ENCODE data around the gene DCUN1D2.
A peak's percentile ranks its signal among the peaks of the same experiment; 100 is the strongest.
"Not testable (repeated sequence)": the region's sequence is repeated elsewhere in the genome, so short reads cannot be mapped to it uniquely, and the experiment has no call there.

DCUN1D2 gene

DNA sequence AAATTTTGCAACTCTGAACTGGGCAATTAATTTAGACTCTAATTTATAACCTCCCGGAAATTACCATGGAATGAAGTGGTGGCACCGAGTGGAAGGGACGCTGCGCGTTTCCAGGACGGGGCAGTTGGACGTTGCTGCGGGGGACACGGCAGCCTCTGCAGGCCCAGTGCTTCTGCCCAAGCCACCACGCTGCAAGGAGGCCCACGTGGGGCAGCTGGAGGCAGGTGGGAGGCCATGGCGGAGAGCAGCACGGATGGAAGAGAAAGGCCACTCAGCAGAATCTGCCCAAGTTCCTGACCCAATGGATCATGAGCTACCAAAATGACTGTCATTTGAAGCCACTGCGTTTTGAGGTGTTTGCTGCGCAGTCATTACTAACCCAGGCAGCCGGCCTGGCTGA lies 26.0 kb downstream of the DCUN1D2 start:
- FAIRE-seq = no peak

DNA sequence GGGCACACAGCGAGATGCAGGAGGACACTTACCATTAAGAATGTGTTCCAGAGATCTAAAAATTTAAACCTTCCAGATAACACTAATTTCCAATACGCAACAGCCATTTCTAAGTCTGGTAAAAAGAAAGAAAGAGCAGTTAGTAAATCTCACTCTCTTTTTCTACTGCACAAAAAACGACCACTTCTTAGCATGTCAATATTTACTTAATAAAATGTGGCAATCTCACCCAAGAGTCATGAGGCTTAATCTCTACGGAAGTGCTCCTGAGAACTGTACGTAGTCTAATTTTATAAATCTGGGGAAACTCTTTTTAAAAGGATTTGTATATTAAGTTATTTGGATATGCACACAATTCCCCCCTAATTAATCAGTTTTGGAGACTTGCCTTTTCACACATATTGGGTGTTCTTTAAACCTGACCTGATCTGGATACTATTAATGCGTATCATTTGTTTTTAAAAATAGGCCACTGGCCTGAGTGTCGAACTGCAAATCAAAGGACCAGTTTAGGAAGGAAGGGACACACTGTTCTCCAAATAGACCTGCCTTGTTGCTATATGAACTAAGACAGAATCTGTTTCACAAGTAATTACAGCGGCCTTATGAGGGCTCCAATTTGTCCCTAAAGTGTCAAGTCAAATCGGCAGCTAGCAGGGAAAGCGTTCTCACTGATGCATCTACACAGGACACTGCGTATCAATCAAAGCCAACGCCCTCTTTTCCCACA lies 29.3 kb downstream of the DCUN1D2 start:
- peak; percentile 53 for FAIRE-seq

DNA sequence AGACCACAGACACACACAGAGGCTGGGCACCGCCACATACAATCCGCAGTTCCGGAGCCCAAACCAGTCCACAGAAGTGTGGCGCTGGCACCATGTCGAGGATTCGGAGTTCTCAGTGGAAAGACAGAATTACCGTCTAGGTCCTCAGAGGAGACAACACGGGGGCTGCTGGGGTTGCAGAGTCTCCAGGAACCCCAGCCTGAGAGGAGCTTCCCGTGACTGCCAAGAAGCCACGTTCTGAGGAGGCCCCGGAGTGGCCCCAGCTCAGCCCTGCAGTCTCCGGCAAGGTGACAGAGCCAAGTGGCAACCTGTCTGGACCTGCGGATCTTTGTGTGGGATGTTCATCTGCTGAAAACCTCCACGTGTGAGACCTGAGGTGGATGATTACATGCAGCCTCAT lies 29.9 kb downstream of the DCUN1D2 start:
- FAIRE-seq = no peak

DNA sequence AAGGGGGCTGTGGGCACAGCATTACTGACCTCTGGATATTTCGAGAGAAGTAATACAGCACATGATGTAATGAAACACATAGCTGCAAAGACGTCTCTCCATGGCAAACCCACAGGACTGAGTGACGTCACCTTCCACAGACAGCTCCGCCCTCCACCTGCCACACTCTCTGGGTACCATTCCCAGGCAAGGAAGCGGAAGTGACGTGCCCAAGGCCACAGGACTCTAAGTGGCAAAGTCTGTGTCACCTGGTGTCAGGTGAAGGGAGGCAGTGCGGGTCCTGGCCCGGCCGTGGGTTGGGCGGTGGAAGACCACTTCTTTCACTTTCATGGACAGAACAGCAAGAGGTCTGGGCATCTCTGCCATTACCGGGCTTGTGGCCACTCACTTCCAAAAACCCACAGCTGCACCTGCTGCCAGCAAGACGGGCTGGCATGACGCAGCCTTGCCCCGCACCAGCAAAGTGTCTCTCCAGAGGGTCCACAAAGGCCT lies 30.4 kb downstream of the DCUN1D2 start:
- no peak for FAIRE-seq

DNA sequence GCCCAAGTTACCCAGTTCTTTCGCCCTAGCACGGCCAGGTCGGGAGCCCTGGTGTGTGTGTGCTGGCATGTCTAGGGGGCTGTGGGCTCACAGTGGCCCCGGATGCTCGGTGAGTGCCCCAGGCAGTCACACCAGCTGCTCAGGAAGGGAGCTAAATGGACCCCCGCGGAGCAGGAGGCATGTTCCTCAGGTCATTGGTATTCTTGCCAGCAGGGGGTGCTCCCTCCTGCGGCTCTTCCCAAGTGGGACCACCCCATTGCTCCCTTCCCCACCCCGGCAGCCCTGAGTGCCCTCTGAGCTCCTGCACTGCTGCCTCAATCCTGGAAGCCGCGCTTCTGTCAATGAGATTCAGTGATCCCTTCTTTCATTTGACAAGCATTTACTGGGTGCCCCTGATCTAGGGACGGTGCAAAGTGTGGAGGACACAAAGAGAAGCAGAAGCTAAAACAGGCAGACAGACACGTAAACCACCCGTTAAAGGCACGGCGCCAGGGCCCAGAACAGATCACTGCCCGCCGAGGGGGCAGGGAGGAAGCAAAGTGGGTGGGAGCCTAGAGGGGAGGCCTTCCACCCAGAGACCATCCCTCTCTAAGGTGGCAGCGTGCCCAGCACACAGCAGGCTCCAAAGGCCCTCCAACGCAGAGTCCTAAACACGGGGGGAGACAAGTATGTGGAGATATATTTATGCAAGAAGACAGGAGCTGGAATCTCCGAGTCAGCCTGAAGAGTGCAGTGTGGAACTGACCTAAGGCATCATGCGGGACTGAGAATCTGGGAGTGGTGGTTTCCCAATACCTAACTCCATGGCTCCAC lies 32.1 kb downstream of the DCUN1D2 start:
- no peak for FAIRE-seq

DNA sequence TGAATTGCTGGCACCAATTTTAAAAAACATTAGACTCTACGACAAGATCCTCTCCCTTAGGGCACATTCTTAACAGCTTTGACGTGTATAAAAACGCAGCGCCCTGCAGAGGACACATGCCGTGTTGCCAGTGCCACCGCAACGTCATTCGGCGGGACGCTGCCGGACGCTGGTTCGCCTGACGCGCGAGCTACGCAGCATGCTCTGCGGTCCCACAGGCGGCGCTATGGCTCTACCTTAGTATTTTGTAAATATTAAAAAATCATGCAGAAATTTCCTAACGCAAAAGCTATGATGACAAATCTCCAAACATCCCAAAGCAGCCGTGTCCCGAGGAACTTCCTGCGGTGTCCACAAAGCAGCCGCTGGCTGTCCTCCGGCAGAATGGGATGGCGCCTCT lies 33.0 kb downstream of the DCUN1D2 start:
- no peak for FAIRE-seq

DNA sequence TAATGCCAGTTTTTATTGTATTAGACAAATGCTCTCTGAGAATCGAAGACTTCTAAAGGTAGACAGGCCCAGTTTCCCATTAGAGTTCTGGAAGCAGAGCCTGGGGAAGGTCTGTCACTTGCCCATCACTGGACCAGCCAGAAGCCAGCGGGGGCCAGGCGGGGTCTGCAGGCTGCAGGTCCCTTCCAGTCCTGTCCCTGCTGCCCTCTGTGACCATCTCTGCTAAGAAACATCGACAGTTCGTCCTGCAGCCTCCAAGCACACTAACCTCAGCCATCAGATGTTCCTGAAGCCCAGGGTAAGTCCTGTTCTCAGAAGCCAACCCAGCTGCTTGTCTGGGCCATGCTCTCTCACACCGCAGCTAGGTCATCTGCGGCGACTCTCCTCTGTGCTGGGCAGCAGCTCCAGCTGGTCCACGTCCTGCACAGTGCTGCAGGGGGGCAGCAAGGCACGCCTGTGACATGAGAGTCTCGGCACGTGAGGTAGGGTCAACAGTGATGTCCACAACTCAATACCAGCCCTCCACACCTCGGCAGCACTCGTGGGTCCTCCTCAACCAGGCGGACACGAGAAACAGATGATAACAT lies 34.3 kb downstream of the DCUN1D2 start:
- no peak for FAIRE-seq

DNA sequence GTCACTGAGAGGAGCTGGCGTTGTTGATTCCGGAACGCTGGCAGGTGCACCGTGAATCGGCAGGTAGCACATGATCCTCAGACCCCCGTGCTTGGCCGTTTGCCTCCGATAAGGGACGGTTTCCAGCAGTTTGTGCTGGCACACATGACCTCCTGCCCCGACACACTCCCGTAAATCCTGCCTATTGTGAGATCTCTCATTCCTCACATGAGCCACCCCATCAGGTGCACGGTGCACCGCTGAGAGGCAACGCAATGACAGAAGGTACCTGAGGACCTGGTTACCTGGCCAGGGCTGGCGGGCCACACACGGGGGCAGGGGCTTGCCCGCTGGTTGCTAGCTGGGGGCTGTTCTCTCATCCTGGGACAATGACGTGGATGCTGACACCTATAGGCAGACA lies 35.1 kb downstream of the DCUN1D2 start:
- no peak for FAIRE-seq

DNA sequence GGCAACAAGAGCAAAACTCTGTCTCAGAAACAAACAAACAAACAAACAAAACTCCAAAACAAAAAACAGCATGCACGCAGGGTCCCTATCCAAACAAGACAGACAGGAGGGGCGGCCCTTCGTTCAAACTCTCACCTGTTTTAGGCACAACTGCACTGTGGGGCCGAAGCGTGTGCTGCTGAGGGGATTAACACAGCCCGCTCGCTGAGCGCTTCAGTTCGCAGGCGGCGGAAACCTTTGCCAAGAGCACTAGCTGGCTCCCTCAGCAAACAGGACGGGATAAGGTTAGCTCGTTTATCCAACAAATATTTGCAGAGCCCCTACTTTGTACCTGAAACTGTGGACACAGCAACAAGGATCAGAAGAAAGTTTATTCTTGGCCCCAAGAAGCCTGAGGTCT lies 35.6 kb downstream of the DCUN1D2 start:
- no peak for FAIRE-seq

DNA sequence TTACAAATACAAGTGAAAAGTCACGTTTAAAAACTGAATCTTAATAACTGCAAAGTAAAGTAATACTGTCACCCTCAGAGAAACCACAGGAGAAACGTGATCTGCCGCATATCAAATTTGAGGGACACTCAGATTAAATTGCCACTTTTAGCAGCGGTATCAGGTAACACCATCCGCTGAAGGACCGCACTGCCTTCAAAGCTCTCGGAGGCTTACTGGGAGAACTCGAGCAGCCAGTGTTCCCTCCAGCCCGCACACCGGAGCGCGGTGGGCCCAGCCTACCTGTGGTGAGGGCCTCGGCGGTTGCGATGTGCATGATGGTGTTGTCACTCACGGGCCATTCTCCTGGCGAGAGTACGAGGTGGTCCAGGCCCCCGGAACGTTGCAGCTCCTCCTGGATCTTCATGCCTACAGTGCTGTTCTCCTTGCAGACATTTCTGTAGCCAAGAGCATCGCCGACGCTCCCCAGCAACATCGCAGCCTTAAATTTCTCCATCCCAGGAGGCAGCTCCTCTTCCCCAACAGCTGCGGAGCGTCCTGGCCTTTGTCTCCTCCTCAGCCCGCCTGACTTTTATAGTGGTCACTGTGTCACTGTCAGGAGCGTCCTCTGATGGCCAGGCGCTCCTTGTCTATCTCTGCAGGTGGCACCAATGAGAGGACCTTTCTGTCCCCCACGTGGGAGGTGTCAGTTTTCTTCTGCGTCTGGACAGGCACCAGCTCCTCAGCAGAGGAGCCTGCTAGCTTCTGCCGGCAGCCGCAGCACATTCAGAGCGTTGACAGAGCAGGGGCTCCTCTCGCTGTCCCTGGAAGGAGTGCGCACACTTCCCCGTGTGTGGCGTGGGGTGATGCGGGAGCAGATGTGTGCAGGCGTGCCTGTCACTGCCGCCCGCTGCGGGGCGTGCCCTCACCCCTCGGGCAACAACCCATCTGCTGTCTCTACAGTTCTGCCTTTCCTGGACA lies 37.3 kb downstream of the DCUN1D2 start, which contains the start of gene ADPRHL1:
ADPRHL1 (minus strand) TSS at position 547 of the 960 bp plus-strand sequence; CDS start at position 496, 51 bp downstream.
- FAIRE-seq = no peak

DNA sequence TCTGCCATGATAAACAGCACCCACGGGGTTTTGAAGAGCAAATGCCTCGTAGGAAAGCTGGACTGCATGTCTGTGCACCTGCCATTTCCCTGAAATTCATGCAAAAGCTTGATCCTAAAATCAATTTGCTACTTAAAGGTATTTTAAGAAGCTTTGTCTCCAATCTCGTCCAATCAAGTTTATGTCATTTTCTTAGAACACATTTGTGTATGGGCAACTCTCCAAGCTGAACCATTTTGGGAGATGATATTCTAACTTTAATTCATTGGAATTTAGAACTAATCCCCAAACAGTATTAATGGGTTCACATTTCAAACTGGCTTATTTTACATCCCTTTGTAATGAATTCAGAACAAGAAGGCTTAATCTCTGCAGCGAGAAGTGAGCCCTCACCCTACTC lies 38.0 kb downstream of the DCUN1D2 start:
- no peak for FAIRE-seq

DNA sequence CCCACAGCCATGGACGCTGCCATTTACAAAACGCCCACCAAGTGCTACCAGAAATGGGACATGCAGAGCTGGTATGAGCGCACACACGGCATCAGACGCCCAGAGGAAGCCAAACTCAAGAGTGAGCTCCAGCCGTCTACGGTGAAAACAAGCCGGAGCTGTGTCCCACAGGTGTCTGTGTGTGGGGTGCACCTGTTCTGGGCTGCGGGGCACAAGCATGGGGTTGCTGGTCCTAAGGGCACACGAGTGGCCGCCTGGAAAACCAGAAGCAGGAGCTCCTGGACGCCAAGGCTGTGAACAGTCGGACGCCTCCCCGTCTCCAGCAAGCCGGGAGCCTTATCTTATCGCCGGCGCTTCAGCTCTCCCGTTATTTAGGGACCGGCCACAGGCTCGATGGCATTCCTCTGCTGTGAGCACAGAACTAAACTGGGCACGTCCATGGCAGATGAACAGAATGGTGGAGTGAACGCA lies 38.5 kb downstream of the DCUN1D2 start:
- no peak for FAIRE-seq

DNA sequence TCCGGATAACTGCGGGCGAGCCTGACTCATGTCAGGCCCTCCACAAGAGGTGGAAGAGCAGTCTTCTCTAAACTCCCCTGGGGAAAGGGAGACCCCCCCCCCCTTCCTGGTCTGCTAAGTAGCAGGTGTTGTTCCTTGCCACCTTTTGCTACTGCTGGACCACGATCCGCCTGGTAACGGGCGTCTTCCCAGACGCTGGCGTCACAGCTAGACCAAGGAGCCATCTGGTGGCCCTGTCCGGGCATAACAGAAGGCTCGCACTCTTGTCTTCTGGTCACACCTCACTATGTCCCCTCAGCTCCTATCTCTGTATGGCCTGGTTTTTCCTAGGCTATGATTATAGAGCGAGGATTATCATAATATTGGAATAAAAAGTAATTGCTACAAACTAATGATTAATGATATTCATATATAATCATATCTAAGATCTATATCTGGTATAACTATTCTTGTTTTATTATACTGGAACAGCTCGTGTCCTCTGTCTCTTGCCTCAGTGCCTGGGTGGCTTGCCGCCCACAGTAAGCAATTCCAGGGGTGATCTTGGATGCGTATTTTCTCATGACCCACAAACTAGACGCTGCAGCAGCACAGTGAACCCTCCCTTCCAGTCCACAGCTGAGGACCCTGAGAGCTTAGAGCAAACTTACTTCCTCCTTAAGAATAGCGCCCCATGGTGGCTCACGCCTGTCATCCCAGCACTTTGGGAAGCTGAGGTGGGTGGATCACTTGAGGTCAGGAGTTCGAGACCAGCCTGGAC lies 39.5 kb downstream of the DCUN1D2 start:
- FAIRE-seq = not testable (repeated sequence)

DNA sequence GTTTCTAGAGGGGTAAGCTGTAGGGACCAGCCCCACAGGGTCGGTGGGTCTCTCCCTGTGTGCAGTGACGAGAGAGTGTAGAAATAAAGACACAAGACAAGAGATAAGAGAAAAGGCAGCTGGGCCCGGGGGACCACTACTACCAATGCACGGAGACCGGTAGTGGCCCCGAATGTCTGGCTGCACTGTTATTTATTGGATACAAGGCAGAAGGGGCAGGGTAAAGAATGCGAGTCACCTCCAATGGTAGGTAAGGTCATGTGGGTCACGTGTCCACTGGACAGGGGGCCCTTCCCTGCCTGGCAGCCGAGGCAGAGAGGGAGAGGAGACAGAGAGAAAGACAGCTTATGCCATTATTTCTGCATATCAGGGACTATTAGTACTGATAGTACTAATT lies 40.2 kb downstream of the DCUN1D2 start:
- not testable (repeated sequence) for FAIRE-seq

DNA sequence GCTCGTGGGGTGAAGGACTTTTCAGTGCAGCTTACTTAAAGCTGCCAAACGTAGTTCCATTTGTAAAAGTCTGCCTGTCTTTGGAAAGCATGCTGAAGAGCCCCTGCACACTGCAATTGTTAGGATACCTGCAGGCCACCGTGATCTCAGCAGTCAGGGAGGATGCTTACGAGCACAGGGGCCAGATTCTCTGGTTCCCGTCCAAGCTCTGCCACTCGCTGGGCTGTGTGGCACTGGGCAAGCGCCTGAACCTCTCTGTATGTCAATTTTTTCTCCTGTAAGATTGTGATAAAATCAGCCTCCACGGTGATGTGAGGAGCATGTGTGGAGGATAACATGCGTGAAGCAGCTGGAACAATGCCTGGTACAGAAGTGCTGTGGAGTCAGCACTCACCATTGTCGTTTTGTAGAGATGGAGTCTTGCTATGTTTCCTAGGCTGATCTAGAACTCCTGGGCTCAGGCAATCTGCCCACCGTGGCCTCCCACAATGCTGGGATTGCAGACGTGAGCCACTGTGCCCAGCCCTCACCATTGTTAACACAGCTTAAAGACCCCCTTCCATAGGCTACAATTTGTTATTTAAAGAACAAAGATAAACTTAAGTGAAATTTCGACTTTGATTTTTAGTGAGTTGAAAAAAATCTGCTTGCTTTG lies 40.7 kb downstream of the DCUN1D2 start:
- no peak for FAIRE-seq

DNA sequence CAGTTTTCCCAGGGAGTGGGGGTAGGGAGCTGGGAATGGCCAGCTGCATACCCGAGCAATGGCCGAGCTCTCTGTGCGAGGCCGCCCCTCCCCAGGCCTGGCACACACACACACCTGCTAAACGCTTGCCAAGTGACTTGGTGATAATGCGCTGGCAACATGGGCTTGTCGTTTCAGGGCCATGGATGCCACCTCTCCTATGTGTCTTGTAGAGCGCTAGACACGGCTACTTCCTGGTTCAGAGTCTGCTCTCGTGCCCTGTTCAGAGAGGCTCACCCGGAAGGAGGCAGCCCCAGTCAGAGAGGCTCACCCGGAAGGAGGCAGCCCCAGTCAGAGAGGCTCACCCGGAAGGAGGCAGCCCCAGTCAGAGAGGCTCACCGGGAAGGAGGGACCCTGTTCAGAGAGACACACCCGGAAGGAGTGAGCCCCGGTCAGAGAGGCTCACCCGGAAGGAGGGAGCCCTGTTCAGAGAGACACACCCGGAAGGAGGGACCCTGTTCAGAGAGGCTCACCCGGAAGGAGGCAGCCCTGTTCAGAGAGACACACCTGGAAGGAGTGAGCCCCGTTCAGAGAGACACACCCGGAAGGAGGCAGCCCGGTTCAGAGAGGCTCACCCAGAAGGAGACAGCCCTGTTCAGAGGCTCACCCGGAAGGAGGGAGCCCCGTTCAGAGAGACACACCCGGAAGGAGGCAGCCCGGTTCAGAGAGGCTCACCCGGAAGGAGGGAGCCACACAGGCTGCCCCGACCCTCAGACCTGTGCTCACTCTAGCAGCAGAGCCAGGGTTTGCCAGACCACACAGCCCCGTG lies 41.4 kb downstream of the DCUN1D2 start:
- no peak for FAIRE-seq

DNA sequence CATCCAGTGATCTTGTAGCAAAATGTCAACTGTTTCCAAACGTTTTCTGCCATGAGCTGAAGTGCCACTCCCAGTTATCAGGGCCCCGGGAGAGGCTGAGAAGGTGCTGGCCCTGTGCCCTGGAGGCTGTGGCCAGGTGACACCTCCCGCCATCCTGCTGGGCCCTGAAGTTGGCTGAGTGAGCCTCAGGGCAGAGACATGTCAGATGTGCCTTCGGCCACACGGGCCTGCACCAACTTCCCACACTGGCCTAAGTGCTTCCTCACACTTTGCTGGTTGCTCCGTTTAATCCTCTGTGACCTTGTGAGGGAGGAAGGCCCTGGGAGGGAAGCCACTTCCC lies 42.0 kb downstream of the DCUN1D2 start:
- no peak for FAIRE-seq

DNA sequence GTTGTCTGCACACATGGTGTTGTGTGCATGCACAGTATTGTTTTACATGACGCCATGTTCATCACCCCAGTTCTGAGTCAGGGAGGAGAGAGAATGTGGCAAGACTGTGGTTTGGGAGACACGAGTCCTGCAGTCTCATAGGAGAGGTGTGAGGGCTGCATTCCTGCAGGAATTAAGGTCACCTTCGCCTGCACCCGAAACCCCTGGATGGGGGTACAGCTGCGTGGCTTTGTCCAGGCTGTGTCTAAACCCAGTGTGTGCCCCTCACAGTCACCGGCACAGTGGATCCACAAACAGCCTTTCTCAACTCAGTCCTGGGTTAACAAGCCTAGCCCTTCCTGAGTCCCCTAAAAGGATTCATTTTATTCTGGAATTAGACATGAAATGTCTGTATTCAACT lies 42.9 kb downstream of the DCUN1D2 start:
- no peak for FAIRE-seq

DNA sequence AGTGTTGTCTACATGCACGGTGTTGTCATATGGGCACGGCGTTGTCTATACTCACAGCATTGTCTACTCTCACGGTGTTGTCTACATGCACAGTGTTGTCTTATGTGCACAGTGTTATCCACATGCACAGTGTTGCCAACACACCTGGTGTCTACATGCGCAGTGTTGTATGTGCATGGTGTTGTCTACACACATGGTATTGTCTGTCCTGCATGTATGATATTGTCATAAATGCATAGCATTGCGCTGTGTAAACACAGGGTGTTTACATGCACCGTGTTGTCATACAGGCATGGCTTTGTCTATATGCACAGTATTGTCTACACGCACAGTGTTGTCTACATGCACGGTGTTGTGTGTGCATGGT lies 44.0 kb downstream of the DCUN1D2 start:
- no peak for FAIRE-seq

DNA sequence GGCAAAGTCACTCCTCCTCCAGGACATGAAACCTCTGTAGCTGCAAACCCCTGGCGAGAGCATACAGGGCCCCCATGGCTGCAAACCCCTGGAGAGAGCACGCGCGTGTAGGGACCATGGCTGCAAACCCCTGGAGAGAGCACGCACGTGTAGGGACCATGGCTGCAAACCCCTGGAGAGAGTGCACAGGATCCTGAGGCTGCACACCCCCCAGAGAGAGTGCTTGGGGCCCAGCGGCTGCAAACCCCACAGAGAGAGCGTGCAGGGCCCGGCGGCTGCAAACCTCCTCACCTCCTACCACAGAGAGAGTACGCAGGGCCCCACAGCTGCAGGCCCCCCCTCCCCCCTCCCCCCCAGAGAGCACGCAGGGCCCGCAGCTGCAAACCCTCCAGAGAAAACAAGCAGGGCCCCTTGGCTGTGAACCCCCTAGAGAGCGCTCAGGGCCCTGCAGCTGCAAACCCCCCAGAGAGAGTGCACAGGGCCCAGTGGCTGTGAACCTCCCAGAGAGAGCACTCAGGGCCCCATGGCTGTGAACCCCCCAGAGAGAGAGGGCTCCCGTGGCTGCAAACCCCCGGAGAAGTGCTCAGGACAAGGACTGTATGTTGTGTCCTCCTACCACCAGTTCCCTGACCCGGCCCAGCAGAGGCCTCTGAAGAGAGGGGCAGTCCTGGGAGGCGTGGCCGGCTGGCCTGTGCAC lies 44.6 kb downstream of the DCUN1D2 start:
- FAIRE-seq = no peak

Data from islet of Langerhans (tissue), 1 donor.